Measurements from ENCODE around the gene IGSF6. TPM values are rescaled to one million over a fixed set of nuclear protein-coding genes. Genes with fewer than 3 reads are reported as not detected.
"Not testable (repeated sequence)": the region's sequence is repeated elsewhere in the genome, so short reads cannot be mapped to it uniquely, and the experiment has no call there.

Gene IGSF6
- polyA plus RNA-seq, 2 donors: 0.45 to 1.1 TPM

GRCh38 chr16:21611198-21611555 is 41.2 kb downstream of the IGSF6 start:
- Histone ChIP-seq H3K27me3 (ENCODE audit: control insufficient read depth in 1 of 2, insufficient read depth in 2 of 2, low read length in 2 of 2) (no peaks in the 10 kb centered on the region), H3K9me3 (ENCODE audit: control insufficient read depth in 2 of 2, insufficient read depth in 1 of 2, low read depth in 1 of 2, low read length in 1 of 2) (no peaks in the 10 kb centered on the region), H3K36me3 (ENCODE audit: control insufficient read depth in 2 of 2, insufficient read depth in 2 of 2, low read length in 1 of 2) (no peaks in the 10 kb centered on the region), H3K4me3 (ENCODE audit: low read depth in 1 of 2, low read length in 2 of 2) (no peak overlapping the region), H3K27ac (ENCODE audit: low read depth in 2 of 2, low read length in 1 of 2) (no peak overlapping the region), H3K4me1 (ENCODE audit: control insufficient read depth in 2 of 2, insufficient read depth in 2 of 2, low read length in 1 of 2) (peaks cover 0 to 2% of the 10 kb centered on the region in 2 donors)
- 43 to 51% methylated on average over 4 of the region's 4 CpGs for WGBS, 2 donors

DNA sequence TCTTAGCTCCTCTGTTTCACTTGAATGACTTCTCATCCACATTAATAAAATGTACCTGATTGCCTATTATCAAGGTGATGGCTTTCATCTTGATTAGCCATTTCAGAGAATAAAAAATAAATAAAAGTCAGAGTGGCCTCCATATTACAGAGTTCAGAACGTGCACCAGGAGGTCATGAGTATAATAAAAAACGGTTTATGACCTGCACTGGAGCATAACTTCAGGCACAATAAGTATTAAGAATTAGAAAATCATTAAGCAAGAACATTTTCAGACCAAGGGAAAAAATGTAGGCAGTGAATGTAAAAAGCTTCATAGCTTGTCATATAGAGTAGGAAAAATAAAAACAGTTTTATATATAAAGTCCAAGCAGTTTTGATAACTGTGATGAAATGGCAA is 41.6 kb downstream of the IGSF6 start:
- no peaks in the 10 kb centered on the region for H3K9me3 ChIP-seq (ENCODE audit: control insufficient read depth in 2 of 2, insufficient read depth in 1 of 2, low read depth in 1 of 2, low read length in 1 of 2)
- H3K27me3 ChIP-seq (ENCODE audit: control insufficient read depth in 1 of 2, insufficient read depth in 2 of 2, low read length in 2 of 2): no peaks in the 10 kb centered on the region
- 59 to 70% methylated on average over 2 of the region's 2 CpGs for WGBS, 2 donors
- no peak overlapping the region for H3K27ac ChIP-seq (ENCODE audit: low read depth in 2 of 2, low read length in 1 of 2)
- H3K4me1 ChIP-seq (ENCODE audit: control insufficient read depth in 2 of 2, insufficient read depth in 2 of 2, low read length in 1 of 2): peaks cover 0 to 2% of the 10 kb centered on the region in 2 donors
- no peak overlapping the region for H3K4me3 ChIP-seq (ENCODE audit: low read depth in 1 of 2, low read length in 2 of 2)
- H3K36me3 ChIP-seq (ENCODE audit: control insufficient read depth in 2 of 2, insufficient read depth in 2 of 2, low read length in 1 of 2): no peaks in the 10 kb centered on the region

DNA sequence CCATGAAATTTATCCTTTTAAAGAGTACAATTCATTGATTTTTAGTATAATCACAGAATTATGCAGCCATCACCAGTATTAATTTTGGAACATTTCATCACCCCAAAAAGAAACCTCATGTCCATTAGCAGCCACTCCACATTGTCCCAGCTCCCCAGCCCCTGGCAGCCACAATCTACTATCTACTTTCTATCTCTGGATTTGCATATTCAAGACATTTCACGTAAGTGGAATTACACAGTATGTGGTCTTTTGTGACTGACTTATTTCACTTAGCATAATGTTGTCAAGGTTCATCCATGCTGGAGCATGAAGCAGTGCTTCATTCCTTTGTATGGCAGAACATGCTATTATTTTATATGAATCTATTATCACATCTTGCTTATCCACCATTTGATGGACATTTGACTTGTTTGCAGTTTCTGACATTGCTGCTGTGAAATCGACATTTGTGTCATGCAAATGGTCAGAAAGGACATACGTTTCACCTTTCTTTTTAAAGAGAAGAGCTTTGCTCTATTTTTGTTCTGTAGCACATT is 42.3 kb downstream of the IGSF6 start:
- Histone ChIP-seq H3K9me3 (ENCODE audit: control insufficient read depth in 2 of 2, insufficient read depth in 1 of 2, low read depth in 1 of 2, low read length in 1 of 2) (no peaks in the 10 kb centered on the region), H3K27me3 (ENCODE audit: control insufficient read depth in 1 of 2, insufficient read depth in 2 of 2, low read length in 2 of 2) (no peaks in the 10 kb centered on the region), H3K36me3 (ENCODE audit: control insufficient read depth in 2 of 2, insufficient read depth in 2 of 2, low read length in 1 of 2) (no peaks in the 10 kb centered on the region), H3K4me1 (ENCODE audit: control insufficient read depth in 2 of 2, insufficient read depth in 2 of 2, low read length in 1 of 2) (peaks cover 0 to 2% of the 10 kb centered on the region in 2 donors), H3K27ac (ENCODE audit: low read depth in 2 of 2, low read length in 1 of 2) (no peak overlapping the region), H3K4me3 (ENCODE audit: low read depth in 1 of 2, low read length in 2 of 2) (no peak overlapping the region)
- WGBS, 2 donors: 84 to 91% methylated on average over 3 of the region's 3 CpGs

- Histone ChIP-seq H3K36me3 (ENCODE audit: control insufficient read depth in 2 of 2, insufficient read depth in 2 of 2, low read length in 1 of 2) (no peaks in the 10 kb centered on the region), H3K9me3 (ENCODE audit: control insufficient read depth in 2 of 2, insufficient read depth in 1 of 2, low read depth in 1 of 2, low read length in 1 of 2) (no peaks in the 10 kb centered on the region), H3K27ac (ENCODE audit: low read depth in 2 of 2, low read length in 1 of 2) (no peak overlapping the region), H3K4me3 (ENCODE audit: low read depth in 1 of 2, low read length in 2 of 2) (no peak overlapping the region), H3K4me1 (ENCODE audit: control insufficient read depth in 2 of 2, insufficient read depth in 2 of 2, low read length in 1 of 2) (peaks cover 0 to 2% of the 10 kb centered on the region in 2 donors), H3K27me3 (ENCODE audit: control insufficient read depth in 1 of 2, insufficient read depth in 2 of 2, low read length in 2 of 2) (no peaks in the 10 kb centered on the region)
- WGBS, 2 donors: 86% methylated on average over 3 of the region's 3 CpGs
Observed at GRCh38 chr16:21608639-21609328, 43.6 kb downstream of the IGSF6 start.

GRCh38 chr16:21605848-21606247 is 46.6 kb downstream of the IGSF6 start:
- not testable (repeated sequence) for H3K9me3 ChIP-seq (ENCODE audit: control insufficient read depth in 2 of 2, insufficient read depth in 1 of 2, low read depth in 1 of 2, low read length in 1 of 2); H3K27me3 ChIP-seq (ENCODE audit: control insufficient read depth in 1 of 2, insufficient read depth in 2 of 2, low read length in 2 of 2); H3K4me3 ChIP-seq (ENCODE audit: low read depth in 1 of 2, low read length in 2 of 2); H3K4me1 ChIP-seq (ENCODE audit: control insufficient read depth in 2 of 2, insufficient read depth in 2 of 2, low read length in 1 of 2); H3K36me3 ChIP-seq (ENCODE audit: control insufficient read depth in 2 of 2, insufficient read depth in 2 of 2, low read length in 1 of 2)
- H3K27ac ChIP-seq (ENCODE audit: low read depth in 2 of 2, low read length in 1 of 2): peak overlapping the region in 1 of 2 donors; percentile 47
- 67 to 76% methylated on average over 8 of the region's 8 CpGs for WGBS, 2 donors

DNA sequence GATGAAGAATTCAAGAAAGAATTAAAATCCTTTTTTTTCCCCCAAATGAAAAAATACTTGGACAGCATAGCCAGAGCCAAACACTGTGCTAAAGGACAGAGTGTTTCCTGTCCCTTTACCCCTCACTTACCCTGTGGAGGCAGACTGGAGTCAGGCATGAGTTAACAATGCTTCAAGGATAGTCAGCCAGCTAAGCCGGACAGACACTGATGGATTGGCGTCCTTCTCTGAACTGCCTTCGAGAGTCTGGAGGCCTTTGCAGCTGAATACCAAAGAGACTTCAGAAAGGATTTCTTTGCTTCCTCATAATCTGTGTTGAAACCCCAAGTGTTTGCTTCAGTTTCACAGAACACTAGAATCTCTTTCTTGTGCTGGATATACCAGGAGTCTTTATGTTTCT is 48.5 kb downstream of the IGSF6 start:
- WGBS, 2 donors: 24 to 26% methylated on average over 3 of the region's 3 CpGs
- no peaks in the 10 kb centered on the region for H3K9me3 ChIP-seq (ENCODE audit: control insufficient read depth in 2 of 2, insufficient read depth in 1 of 2, low read depth in 1 of 2, low read length in 1 of 2)
- no peaks in the 10 kb centered on the region for H3K36me3 ChIP-seq (ENCODE audit: control insufficient read depth in 2 of 2, insufficient read depth in 2 of 2, low read length in 1 of 2)
- peaks cover 0 to 2% of the 10 kb centered on the region in 2 donors for H3K4me1 ChIP-seq (ENCODE audit: control insufficient read depth in 2 of 2, insufficient read depth in 2 of 2, low read length in 1 of 2)
- no peak overlapping the region for H3K4me3 ChIP-seq (ENCODE audit: low read depth in 1 of 2, low read length in 2 of 2)
- no peaks in the 10 kb centered on the region for H3K27me3 ChIP-seq (ENCODE audit: control insufficient read depth in 1 of 2, insufficient read depth in 2 of 2, low read length in 2 of 2)
- peak overlapping the region in 1 of 2 donors; percentile 44 for H3K27ac ChIP-seq (ENCODE audit: low read depth in 2 of 2, low read length in 1 of 2)

DNA sequence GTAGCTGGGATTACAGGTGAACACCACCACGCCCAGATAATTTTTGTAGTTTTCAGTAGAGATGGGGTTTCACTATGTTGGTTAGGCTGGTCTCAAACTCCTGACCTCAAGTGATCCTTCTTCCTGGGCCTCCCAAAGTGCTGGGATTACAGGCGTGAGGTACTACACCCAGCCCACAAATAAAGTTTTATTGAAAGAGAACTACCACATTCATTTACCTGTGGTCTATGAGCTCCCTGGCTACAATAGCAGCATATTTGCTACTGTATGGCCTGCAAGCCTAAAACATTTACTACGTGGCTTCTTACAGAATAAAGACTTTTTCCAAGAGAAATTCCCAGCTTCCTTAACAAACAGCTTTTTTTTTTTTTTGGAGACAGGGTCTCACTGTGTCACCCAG is 49.6 kb downstream of the IGSF6 start:
- Histone ChIP-seq H3K36me3 (ENCODE audit: control insufficient read depth in 2 of 2, insufficient read depth in 2 of 2, low read length in 1 of 2) (no peaks in the 10 kb centered on the region), H3K27me3 (ENCODE audit: control insufficient read depth in 1 of 2, insufficient read depth in 2 of 2, low read length in 2 of 2) (no peaks in the 10 kb centered on the region), H3K4me1 (ENCODE audit: control insufficient read depth in 2 of 2, insufficient read depth in 2 of 2, low read length in 1 of 2) (no peaks in the 10 kb centered on the region), H3K27ac (ENCODE audit: low read depth in 2 of 2, low read length in 1 of 2) (peak overlapping the region in 1 of 2 donors; percentile 3), H3K9me3 (ENCODE audit: control insufficient read depth in 2 of 2, insufficient read depth in 1 of 2, low read depth in 1 of 2, low read length in 1 of 2) (no peaks in the 10 kb centered on the region), H3K4me3 (ENCODE audit: low read depth in 1 of 2, low read length in 2 of 2) (no peak overlapping the region)
- 94% methylated on average over 3 of the region's 3 CpGs for WGBS, 2 donors

- Histone ChIP-seq H3K27me3 (ENCODE audit: control insufficient read depth in 1 of 2, insufficient read depth in 2 of 2, low read length in 2 of 2) (no peaks in the 10 kb centered on the region), H3K4me1 (ENCODE audit: control insufficient read depth in 2 of 2, insufficient read depth in 2 of 2, low read length in 1 of 2) (no peaks in the 10 kb centered on the region), H3K9me3 (ENCODE audit: control insufficient read depth in 2 of 2, insufficient read depth in 1 of 2, low read depth in 1 of 2, low read length in 1 of 2) (no peaks in the 10 kb centered on the region), H3K4me3 (ENCODE audit: low read depth in 1 of 2, low read length in 2 of 2) (peak overlapping the region; percentile 96 to 98), H3K27ac (ENCODE audit: low read depth in 2 of 2, low read length in 1 of 2) (peak overlapping the region; percentile 98), H3K36me3 (ENCODE audit: control insufficient read depth in 2 of 2, insufficient read depth in 2 of 2, low read length in 1 of 2) (no peaks in the 10 kb centered on the region)
- 0% methylated on average over 46 to 52 of the region's 52 CpGs for WGBS, 2 donors
Observed at GRCh38 chr16:21600031-21600773, 52.2 kb downstream of the IGSF6 start.

- peak within 1 kb of the TSS; percentile 96 to 98 for H3K4me3 ChIP-seq (ENCODE audit: low read depth in 1 of 2, low read length in 2 of 2)
- peak within 1 kb of the TSS; percentile 98 for H3K27ac ChIP-seq (ENCODE audit: low read depth in 2 of 2, low read length in 1 of 2)
- H3K9me3 ChIP-seq (ENCODE audit: control insufficient read depth in 2 of 2, insufficient read depth in 1 of 2, low read depth in 1 of 2, low read length in 1 of 2): no peaks in the 10 kb centered on the region
- H3K27me3 ChIP-seq (ENCODE audit: control insufficient read depth in 1 of 2, insufficient read depth in 2 of 2, low read length in 2 of 2): no peaks in the 10 kb centered on the region
- H3K4me1 ChIP-seq (ENCODE audit: control insufficient read depth in 2 of 2, insufficient read depth in 2 of 2, low read length in 1 of 2): no peaks in the 10 kb centered on the region
- WGBS, 2 donors: 0 to 1% methylated on average over 61 to 100 of the region's 100 CpGs
- no peaks in the 10 kb centered on the region for H3K36me3 ChIP-seq (ENCODE audit: control insufficient read depth in 2 of 2, insufficient read depth in 2 of 2, low read length in 1 of 2)
Observed at GRCh38 chr16:21599122-21600030, 53.0 kb downstream of the IGSF6 start, which contains the start of gene METTL9. METTL9 (plus strand) TSS chr16:21599577; CDS start chr16:21599734, 157 bp downstream.

All from esophagus (tissue), 2 donors.